GM15510 (cell line): ENCODE data around the gene MAMLD1.

Source experiments
- POLR2A ChIP-seq: IDR thresholded peaks from 3 replicates; pipeline ENCODE4 v1.6.1; 2011; ENCODE audit warnings: borderline replicate concordance; ENCODE audit not compliant: insufficient read length; ENCODE audit errors: extremely low read depth

Gene MAMLD1

DNA sequence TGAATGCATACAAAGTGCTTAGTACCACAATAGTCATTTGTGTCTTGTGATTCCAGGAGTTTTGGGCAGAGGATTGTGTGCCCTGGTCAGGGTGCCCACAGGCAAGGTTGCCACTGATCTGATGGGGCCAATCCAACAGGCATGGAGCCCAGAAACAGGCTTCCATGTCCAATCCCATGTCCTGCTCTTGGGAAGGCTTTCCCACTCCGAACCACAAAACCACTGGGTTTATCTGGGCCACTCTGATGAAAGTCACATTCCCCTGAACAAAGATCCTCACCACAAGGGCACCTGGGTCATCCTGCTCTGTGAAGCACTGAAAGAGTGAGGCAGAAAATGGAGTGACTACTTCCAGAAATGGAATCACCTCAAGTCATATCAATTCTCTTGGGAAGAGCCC lies 96.9 kb downstream of the MAMLD1 start:
- TF ChIP-seq POLR2A, result no peak

DNA sequence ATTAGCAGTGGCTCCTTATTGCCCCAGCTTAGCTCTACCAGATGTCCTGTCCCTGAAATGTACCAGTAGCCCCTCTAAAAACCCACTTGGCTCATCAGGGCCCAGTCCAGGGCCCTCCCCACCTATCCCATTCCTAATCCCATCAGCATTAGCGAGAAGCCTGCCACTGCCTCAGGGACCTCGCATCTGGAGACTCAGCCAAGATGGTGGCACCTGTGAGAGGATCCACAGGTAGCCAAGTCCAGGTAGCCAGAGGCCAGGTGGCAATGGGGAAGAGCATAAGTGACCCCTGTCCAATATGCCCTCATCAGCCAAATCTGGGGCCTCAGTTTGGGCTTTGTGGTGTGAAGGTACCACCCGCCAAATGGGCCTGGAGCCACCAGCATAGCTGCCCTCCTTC lies 97.7 kb downstream of the MAMLD1 start:
- no peak for TF ChIP-seq POLR2A

DNA sequence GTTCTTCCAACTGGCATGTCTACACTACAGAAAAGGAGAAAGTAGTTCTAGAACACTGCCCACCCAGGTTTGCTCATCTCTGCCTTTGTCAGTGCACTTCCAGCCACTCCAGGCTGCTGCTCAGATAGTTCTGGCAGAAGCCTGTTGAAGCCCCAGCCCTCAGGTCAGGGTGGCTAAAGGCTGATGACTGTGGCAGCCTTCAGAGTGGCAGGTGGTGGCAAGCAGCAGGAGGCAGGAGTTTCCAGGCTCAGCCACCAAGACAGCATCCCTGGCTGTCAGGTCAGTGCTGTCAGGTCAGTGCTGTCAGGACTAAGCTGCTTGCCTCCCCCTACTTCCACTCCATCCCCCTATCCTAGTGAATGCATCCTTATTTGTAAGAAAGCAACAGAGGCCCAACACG lies 100.4 kb downstream of the MAMLD1 start:
- no peak for TF ChIP-seq POLR2A

DNA sequence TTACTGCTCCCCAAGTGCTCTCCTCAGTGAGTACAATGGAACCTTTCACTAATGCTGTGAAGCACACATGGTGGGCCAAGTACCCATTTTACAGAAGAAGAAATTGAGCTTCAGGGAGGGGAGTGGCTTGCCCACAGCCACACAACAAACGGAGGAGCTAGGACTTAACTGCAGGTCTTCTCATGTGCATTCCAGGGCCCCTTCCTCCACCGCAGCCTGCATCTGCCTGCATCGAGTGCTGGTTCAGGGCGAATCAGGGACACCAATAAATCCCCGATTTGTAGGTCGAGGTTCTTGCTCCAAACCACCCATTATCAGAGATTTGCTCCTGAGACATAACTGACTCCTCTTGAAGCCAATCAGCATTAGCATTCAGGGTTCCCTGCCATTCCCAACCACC lies 100.9 kb downstream of the MAMLD1 start:
- no peak for TF ChIP-seq POLR2A

DNA sequence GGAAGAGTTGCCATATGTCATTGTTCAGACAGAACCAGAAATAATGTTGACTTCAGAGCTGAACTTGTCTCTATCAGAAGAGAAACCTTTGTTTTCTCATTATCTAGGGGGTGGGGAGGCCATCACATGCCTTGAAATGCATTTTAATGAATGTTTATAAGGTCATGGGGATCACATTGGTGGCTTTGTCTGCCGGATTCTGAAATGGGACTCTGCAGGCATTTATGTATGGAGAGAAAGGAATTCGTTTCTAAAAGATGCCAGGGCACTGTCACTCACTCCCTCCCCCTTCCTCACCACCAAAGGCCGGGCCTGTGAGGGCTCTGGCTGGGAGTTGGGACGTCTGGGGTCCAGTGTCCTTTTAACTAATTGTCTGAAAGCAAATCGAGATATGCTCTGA lies 102.2 kb downstream of the MAMLD1 start:
- no peak for TF ChIP-seq POLR2A

DNA sequence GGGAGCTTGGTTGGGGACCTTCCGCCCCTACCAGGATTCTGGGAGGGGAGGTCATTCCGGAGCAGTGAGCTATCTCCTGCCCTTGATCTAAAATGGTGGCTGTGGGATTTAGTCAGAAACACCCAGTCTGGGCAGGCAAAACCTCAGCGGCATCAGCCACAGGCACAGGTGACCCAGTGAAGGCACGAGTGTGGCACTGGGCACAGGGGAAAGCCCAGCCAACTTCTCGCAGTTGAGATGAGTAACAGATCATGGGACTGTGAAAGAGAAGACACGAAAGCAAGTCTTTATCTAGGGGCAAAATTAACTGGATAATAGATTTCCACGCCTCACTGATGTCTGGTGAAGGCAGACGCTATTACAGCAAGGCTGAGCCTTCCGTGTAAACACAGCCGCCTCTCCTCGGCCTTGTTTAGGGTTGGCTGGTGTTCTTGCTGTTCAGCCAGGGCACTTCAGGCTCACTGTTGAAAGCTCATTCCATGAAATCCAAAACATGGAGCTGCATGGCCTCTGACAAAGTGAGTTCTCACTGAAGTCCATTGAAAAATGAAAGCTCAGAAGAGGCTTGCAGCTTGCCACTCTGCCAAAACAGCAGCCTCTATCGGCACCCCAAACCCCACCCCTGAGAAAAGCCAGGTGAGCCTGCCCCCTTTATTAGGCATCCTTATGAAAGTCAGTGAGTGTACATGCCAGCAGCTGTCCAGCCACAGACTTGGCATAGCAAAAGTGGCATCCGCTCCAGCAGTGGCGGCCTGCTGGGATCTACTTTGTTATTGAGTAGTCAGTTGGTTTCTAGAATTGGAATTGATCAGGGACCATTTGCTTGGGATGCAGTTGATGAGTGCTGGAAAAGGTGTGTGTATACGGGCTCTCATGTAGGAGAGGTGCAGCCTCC lies 103.0 kb downstream of the MAMLD1 start:
- TF ChIP-seq POLR2A, result no peak

DNA sequence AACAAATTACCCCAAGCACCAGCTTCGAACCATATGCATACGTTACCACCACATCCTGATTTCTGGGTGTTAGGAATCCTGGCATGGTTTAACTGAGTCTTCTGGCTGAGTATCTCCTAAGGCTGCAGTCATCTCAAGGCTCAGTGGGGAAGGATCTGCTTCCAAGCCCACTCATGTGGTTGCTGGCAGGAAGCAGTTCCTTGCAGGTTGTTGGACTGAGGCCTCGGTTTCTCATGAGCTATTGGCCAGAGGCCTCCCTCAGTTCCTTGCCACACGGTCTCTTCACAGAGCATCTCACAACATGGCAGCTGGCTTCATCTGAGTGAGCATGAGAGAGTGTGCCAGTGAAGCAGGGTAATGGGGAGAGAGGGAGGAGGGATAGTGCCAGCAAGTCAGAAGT lies 109.2 kb downstream of the MAMLD1 start:
- TF ChIP-seq POLR2A, result no peak

DNA sequence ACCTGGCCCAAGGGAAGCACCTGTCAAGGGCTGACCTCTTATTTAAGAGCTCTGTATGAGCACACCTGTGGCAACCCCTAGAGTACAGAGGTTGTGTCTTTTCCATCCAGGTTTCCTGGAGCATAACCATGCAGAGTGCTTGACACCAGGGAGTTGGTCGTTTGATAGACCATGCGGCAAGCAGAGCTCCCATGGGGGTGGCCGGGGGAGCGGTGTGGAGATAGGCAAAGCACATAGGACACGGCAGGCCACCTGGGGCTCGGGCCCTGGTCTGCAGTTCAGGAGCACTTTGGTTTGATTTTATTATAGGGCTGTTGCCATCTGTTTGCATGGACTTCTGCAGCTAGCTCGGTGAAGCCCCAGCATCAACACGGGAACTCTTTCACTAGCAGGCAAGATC lies 110.3 kb downstream of the MAMLD1 start:
- TF ChIP-seq POLR2A, result no peak

DNA sequence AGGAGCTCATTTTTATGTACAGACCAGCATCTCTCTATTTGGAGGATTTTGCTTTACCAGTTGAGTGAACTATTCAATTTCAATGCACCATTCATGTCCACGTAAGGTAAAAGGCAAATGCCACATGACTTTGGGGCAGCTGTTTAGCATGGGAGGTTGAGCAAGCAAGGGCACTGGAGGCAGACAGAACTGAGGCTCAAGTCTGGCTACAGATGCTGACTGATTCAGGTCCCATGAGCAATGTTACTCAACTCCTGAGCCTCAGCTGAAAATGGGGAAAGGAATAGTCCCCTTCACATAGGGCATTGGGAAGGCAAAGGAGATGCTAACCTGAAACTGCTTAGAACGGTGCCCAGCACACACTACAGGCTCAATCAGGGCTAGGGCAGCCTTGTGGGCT lies 112.3 kb downstream of the MAMLD1 start:
- TF ChIP-seq POLR2A, result no peak

DNA sequence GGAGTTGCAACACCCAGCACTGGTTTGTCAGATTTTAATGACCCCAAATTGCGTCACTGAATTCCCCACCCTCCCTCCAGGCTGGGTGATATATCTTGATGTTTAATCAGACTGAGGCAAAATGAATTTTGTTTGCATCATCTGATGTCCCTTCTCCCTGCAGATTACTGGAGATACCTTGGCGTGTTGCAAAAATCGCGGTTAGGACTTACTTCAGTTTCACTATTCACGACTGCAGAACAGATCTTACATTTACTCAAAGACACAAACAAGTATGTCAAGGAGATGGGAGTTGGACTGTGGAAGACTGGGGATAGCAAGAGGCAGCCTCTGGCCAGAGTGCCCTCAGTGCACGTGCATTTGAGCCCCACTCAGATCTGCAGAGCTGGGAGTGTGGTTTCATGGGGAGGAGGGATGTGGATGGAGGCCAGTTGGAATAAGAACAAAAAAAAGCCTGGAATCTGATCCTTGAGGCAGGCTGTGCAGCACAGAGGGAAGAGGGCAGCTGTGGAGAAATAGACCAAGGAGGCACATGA lies 113.1 kb downstream of the MAMLD1 start:
- TF ChIP-seq POLR2A, result no peak

DNA sequence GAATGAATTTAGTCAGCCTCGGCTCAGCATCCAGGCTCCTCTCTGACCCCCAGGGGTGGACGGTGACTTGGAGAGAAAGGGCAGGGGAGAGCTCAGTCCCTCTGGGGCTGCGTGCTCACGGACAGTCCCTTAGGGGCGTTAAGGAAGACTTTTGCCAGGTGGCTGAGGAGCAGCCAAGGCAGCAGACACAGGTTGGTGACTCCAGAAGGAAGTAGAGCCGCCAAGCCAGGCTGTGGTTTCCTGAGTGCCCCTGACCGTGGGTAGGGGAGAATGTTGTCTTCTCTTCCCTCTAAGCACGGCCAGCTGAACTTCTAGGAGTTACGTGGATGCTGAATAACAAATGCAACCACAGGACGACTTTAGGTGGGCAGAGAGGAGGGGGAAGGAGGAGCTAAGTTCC lies 114.3 kb downstream of the MAMLD1 start:
- no peak for TF ChIP-seq POLR2A

DNA sequence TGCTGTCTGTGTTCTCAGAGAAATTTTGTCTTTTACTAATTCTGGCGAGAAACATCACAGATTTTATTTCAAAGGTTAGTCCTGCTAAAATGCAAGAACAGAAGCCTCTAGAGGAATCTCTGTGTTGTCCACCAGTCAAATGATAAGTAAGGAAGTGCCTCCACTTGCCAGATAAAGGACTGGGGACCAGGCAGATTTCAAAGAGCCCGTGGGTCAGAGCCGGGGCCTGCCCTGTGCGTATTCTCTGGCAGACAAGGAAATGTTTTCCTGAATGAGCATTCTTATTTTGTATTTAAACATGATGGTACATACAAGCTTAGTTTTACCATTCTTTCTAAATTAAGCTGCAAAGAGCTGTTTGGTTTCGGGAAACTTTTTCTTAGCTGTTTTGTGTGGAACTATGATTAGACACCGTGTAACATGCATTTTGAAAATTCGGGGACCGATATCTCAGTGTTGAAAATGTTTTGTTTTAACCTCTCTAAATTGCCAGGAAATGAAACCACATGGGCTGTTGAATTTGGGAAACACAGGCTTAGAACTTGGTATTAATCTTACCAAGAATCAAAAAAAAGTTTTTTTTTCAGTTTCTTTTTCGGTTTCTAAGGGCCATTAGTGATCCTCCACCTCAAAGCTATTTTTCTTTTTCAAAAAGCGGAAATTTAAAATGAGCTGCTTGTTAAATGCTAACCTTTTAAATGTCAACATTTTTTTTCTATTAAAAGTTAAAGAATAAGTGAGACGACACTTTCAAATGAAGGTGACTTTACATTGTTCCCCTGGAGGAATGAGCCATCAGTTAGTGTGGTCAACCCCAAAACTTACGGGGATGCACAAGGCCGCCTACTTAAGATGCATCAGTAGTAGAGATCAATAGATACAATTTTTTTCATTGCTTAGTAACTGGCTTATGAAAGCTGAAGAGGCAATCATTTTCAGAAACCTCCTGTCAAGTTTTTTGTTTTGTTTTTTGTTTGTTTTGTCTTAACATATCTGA lies 115.7 kb downstream of the MAMLD1 start:
- no peak for TF ChIP-seq POLR2A

DNA sequence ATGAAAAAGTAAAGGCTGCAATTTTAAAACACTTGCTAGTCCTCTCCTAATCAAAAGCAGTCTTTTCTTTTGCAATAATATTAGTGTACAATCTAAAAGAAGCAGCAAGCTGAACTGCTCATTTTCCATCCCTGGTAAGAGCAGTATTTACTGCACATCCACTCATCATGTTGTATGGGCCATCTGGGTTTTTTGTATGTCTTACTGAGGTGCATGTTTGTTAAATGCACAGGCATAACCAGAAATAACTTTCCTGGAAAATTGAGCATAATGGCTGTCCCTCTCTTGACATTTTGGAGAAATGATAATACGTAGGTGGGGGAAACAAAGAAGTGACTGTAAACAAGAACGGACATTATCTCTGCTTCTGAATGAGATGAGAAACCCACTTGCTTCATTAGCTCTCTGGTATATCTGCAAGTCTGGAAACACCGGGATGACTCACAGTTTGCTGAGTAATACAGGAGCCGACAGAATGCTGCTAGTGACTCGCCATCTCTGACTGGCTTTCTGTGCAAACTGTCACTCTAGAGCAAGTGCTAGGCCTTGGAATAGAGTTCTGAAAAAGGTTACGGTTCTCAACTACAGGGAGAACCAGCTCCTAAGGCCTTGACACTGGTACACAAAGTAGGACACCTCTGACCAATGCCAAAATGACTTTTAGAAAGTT lies 119.6 kb downstream of the MAMLD1 start:
- TF ChIP-seq POLR2A, result no peak

DNA sequence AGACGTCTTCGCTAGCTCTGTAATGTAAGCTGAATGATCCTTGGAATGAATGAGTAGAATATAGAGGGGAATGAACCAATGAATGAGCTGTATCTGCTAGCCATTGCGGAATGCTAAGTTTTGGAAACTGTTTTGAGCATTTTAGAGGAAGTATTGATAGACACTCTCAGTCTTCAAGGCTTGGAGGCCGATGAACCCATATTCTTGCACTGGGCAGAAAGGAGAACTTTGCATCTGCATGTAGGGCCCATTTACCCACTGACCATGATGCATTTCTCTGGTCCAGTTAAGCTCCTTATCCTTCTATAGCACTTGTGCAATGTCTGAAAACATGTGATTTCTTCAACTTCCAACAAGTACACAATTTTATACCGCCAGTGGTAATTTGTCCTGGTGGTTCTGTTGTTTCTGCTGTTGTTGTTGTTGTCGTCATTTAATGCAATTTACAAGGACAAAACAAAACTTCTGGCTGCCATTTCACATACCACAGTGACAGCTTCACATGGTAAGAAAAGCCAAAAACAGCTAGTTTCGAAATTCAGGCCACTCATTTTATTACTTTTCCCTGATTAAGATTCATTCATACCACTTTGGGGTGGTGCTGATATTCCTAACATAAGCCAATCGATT lies 120.4 kb downstream of the MAMLD1 start:
- no peak for TF ChIP-seq POLR2A
